Lung (tissue), 12 donors: Measurements from ENCODE around the gene CANT1. TPM values are rescaled to one million over a fixed set of nuclear protein-coding genes. Genes with fewer than 3 reads are reported as not detected.
A peak's percentile ranks its signal among the peaks of the same experiment; 100 is the strongest.

Experiments
- ATAC-seq: fragments of 200-7000 bp; cut with Tn5 transposase; one replicate; pipeline ENCODE4 v1.9.1; 2020; ENCODE audit warnings: moderate number of reproducible peaks; ENCODE audit not compliant: insufficient read depth, low FRiP score
- DNase-seq, 3 donors: peaks; one replicate each; pipeline ENCODE4 v3.0.0-alpha.2; 2013 to 2017
- H3K27ac ChIP-seq, 2 donors: one replicate each; pipeline ENCODE4 v1.5.1; 2013; ENCODE audit warnings: mild to moderate bottlenecking in 2 of 2, moderate library complexity in 2 of 2, control low read depth in 1 of 2, inconsistent platforms in 1 of 2, low read depth in 1 of 2, low read length in 1 of 2
- H3K27me3 ChIP-seq, 3 donors: one replicate each; pipeline ENCODE4 v1.5.1; 2013; ENCODE audit warnings: low read length in 2 of 3; ENCODE audit not compliant: control insufficient read depth in 3 of 3, insufficient read depth in 3 of 3
- H3K36me3 ChIP-seq, 4 donors: one replicate each; pipeline ENCODE4 v1.5.1; 2013; ENCODE audit warnings: low read length in 4 of 4, mild to moderate bottlenecking in 1 of 4, moderate library complexity in 1 of 4; ENCODE audit not compliant: control insufficient read depth in 4 of 4, insufficient read depth in 4 of 4
- H3K4me1 ChIP-seq, 5 donors: one replicate each; pipeline ENCODE4 v1.5.1; 2013; ENCODE audit warnings: low read length in 5 of 5, mild to moderate bottlenecking in 2 of 5, moderate library complexity in 1 of 5; ENCODE audit not compliant: control insufficient read depth in 5 of 5, insufficient read depth in 5 of 5
- H3K4me3 ChIP-seq: one replicate; pipeline ENCODE4 v1.5.1; 2013; ENCODE audit warnings: mild to moderate bottlenecking, control low read depth, moderate library complexity
- H3K9ac ChIP-seq, 2 donors: one replicate each; pipeline ENCODE4 v1.5.1; 2013; ENCODE audit warnings: low read length in 2 of 2, control low read depth in 1 of 2; ENCODE audit not compliant: insufficient read depth in 1 of 2
- H3K9me3 ChIP-seq, 4 donors: one replicate each; pipeline ENCODE4 v1.5.1; 2013; ENCODE audit warnings: low read length in 3 of 4, mild to moderate bottlenecking in 1 of 4, moderate library complexity in 1 of 4; ENCODE audit not compliant: control insufficient read depth in 4 of 4, insufficient read depth in 3 of 4
- WGBS, 2 donors: extraction: QIAGEN DNeasy Blood & Tissue Kit; methylation state at CpG; one replicate each; pipeline ENCODE4 v1.1.7; 2013; 5-methylcytosine and 5-hydroxymethylcytosine counted together
- polyA plus RNA-seq, 2 donors: library from polyadenylated mRNA; stranded (reverse); fragments of 200-250 nt; gene quantifications; one replicate each; pipeline ENCODE4 v1.2.1, GENCODE V29; 2013
- total RNA-seq, 2 donors: library from RNA; depleted of rRNA in 1 of 2; stranded (reverse); fragments of >200 nt in 1 of 2; gene quantifications; one replicate each; pipeline ENCODE4 v1.2.1, GENCODE V29; 2014 to 2021
- TF ChIP-seq, protein P1 (sequence below): IDR thresholded peaks from 2 replicates; pipeline ENCODE4 v1.5.1; 2012; ENCODE audit warnings: mild to moderate bottlenecking; ENCODE audit errors: control extremely low read depth, extremely low read depth
- donor health status: control.
- donor health status: control.
- donor health status: Bipolar disorder and iron deficiency.
- donor health status: healthy.
- donor health status: DM: yes; HTN: yes; CAD: no.

The CANT1 gene
- total and polyA plus RNA-seq, 4 donors: 8.5 to 75.8 (median 48.7) TPM

GRCh38 chr17:78972507-78973105 lies 37.0 kb downstream of the CANT1 start:
- H3K4me1 ChIP-seq: peaks cover 0 to 33% (median 13%) of the 10 kb centered on the region in 5 donors
- TF ChIP-seq, protein P1, sequence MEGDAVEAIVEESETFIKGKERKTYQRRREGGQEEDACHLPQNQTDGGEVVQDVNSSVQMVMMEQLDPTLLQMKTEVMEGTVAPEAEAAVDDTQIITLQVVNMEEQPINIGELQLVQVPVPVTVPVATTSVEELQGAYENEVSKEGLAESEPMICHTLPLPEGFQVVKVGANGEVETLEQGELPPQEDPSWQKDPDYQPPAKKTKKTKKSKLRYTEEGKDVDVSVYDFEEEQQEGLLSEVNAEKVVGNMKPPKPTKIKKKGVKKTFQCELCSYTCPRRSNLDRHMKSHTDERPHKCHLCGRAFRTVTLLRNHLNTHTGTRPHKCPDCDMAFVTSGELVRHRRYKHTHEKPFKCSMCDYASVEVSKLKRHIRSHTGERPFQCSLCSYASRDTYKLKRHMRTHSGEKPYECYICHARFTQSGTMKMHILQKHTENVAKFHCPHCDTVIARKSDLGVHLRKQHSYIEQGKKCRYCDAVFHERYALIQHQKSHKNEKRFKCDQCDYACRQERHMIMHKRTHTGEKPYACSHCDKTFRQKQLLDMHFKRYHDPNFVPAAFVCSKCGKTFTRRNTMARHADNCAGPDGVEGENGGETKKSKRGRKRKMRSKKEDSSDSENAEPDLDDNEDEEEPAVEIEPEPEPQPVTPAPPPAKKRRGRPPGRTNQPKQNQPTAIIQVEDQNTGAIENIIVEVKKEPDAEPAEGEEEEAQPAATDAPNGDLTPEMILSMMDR: no peak
- DNase-seq: no peak

DNA sequence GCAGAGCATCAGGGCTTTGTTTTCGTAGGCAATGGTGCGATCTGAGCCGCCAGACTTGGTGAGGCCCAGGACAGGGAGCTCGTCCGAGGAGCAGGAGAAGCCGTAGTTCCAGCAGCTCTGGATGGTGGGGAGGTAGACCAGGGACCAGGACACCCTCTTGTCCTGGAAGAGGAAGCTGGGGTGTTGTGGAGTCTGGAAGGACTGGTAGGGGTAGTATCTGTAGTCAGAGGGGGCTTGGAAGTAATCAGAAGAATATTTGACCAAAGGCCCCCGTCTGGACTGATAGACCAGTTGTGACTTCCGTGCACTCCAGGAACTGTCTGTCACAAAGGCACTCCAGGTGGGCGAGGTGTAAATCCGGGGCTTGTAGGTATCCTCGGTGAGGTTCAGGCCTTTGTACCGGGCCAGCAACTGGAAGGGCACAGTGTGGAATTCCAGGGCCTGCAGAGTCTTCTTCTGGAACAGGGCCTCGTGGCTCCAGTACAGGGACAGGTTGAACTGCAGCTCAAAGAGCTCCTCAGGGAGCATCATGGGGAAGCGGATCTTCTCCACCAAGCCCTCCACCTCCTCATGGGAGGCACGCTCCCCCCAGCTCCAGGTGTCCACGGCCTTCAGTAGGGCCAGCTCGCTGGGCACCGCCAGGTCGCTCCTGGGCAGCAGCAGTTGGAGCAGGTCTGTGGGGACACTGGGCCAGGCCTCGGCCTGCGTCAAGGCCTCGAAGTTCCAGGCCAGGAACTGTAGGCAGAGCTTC lies 37.6 kb downstream of the CANT1 start:
- Histone ChIP-seq H3K4me3 (no peak overlapping the region), H3K27me3 (no peaks in the 10 kb centered on the region), H3K9ac (no peak overlapping the region), H3K36me3 (peaks cover 0 to 9% (median 5%) of the 10 kb centered on the region in 4 donors), H3K9me3 (no peaks in the 10 kb centered on the region), H3K27ac (no peak overlapping the region), H3K4me1 (peaks cover 0 to 30% (median 11%) of the 10 kb centered on the region in 5 donors)
- ATAC-seq (no peak), DNase-seq (no peak)
- TF ChIP-seq, protein P1: no peak
- WGBS, 2 donors: 86 to 91% methylated on average over 22 of the region's 22 CpGs

More at GRCh38 chr17:78972507-78973105, 37.0 kb downstream of the CANT1 start:
- no peak for ATAC-seq
- H3K9ac ChIP-seq: no peak overlapping the region
- no peaks in the 10 kb centered on the region for H3K9me3 ChIP-seq
- no peak overlapping the region for H3K4me3 ChIP-seq
- 89 to 96% methylated on average over 15 of the region's 15 CpGs for WGBS, 2 donors
- H3K36me3 ChIP-seq: peaks cover 0 to 9% (median 5%) of the 10 kb centered on the region in 4 donors
- H3K27me3 ChIP-seq: no peaks in the 10 kb centered on the region
- no peak overlapping the region for H3K27ac ChIP-seq

- H3K36me3 ChIP-seq: peaks cover 0 to 9% (median 7%) of the 10 kb centered on the region in 4 donors
- no peak overlapping the region for H3K9ac ChIP-seq
- DNase-seq (peak; percentile 83 to 86 (median 83)), ATAC-seq (peak; percentile 66)
- no peaks in the 10 kb centered on the region for H3K27me3 ChIP-seq
- H3K27ac ChIP-seq: peak overlapping the region in 1 of 2 donors; percentile 9
- no peak overlapping the region for H3K4me3 ChIP-seq
- H3K4me1 ChIP-seq: peaks cover 0 to 22% (median 11%) of the 10 kb centered on the region in 5 donors
- TF ChIP-seq, protein P1: peak; percentile 79
- 38 to 45% methylated on average over 33 of the region's 33 CpGs for WGBS, 2 donors
- no peaks in the 10 kb centered on the region for H3K9me3 ChIP-seq
Observed at GRCh38 chr17:78970834-78971755, 38.5 kb downstream of the CANT1 start.
